Measurements from ENCODE around the gene NOSTRIN.
"Not testable (repeated sequence)": the region's sequence is repeated elsewhere in the genome, so short reads cannot be mapped to it uniquely, and the experiment has no call there.

NOSTRIN gene

GRCh38 chr2:168801961-168802858 is at the start of gene NOSTRIN:
Gene NOSTRIN (plus strand): TSS chr2:168802637. CDS start chr2:168802647, 10 bp downstream.
- no peak for DNase-seq

- no peak for DNase-seq
Measured at GRCh38 chr2:168753765-168754329, 48.6 kb upstream of the NOSTRIN start.

- no peak for DNase-seq
Measured at GRCh38 chr2:168757223-168757622, 45.2 kb upstream of the NOSTRIN start.

GRCh38 chr2:168758970-168759820 is 43.2 kb upstream of the NOSTRIN start:
- DNase-seq: peak; percentile 18

GRCh38 chr2:168765401-168765800 is 37.0 kb upstream of the NOSTRIN start:
- DNase-seq: no peak

GRCh38 chr2:168766600-168766999 is 35.8 kb upstream of the NOSTRIN start:
- DNase-seq: no peak

- DNase-seq: no peak
Measured at GRCh38 chr2:168767258-168767657, 35.2 kb upstream of the NOSTRIN start.

- DNase-seq: not testable (repeated sequence)
Measured at GRCh38 chr2:168768357-168768756, 34.1 kb upstream of the NOSTRIN start.

- no peak for DNase-seq
Measured at GRCh38 chr2:168770796-168771195, 31.6 kb upstream of the NOSTRIN start.

- DNase-seq: no peak
Measured at GRCh38 chr2:168772704-168773103, 29.7 kb upstream of the NOSTRIN start.

GRCh38 chr2:168773128-168773527 is 29.3 kb upstream of the NOSTRIN start:
- DNase-seq: no peak

- DNase-seq: peak; percentile 16
Measured at GRCh38 chr2:168773719-168774521, 28.5 kb upstream of the NOSTRIN start.

GRCh38 chr2:168775837-168776236 is 26.6 kb upstream of the NOSTRIN start:
- DNase-seq: no peak

GRCh38 chr2:168780669-168781071 is 21.8 kb upstream of the NOSTRIN start:
- no peak for DNase-seq

GRCh38 chr2:168781191-168781817 is 21.1 kb upstream of the NOSTRIN start:
- DNase-seq: no peak

- no peak for DNase-seq
Measured at GRCh38 chr2:168782271-168782670, 20.2 kb upstream of the NOSTRIN start.

GRCh38 chr2:168784993-168785392 is 17.4 kb upstream of the NOSTRIN start:
- DNase-seq: no peak

- no peak for DNase-seq
Measured at GRCh38 chr2:168787098-168787781, 15.2 kb upstream of the NOSTRIN start.

- DNase-seq: no peak
Measured at GRCh38 chr2:168787782-168788376, 14.6 kb upstream of the NOSTRIN start.

- DNase-seq: no peak
Measured at GRCh38 chr2:168789776-168790175, 12.7 kb upstream of the NOSTRIN start.

Data from NCI-H146 (cell line).